Glutamatergic neuron (in vitro differentiated cells): ENCODE data around the gene RWDD1. TPM values are rescaled to one million over a fixed set of nuclear protein-coding genes. Genes with fewer than 3 reads are reported as not detected.
A peak's percentile ranks its signal among the peaks of the same experiment; 100 is the strongest.

Source experiments
- DNase-seq: peaks from one replicate; pipeline ENCODE4 v3.0.0; 2022
- H3K27ac Mint-ChIP-seq: one replicate; pipeline ENCODE4 v1.8.0; 2020; ENCODE audit warnings: mild to moderate bottlenecking, mixed read lengths, inconsistent platforms; ENCODE audit not compliant: unreplicated experiment
- H3K27me3 Mint-ChIP-seq: one replicate; pipeline ENCODE4 v1.8.0; 2020; ENCODE audit warnings: mild to moderate bottlenecking, moderate library complexity, mixed read lengths, inconsistent platforms; ENCODE audit not compliant: unreplicated experiment
- H3K36me3 Mint-ChIP-seq: one replicate; pipeline ENCODE4 v1.8.0; 2020; ENCODE audit warnings: mild to moderate bottlenecking, mixed read lengths, inconsistent platforms; ENCODE audit not compliant: unreplicated experiment
- H3K4me1 Mint-ChIP-seq: one replicate; pipeline ENCODE4 v1.8.0; 2020; ENCODE audit warnings: mild to moderate bottlenecking, low read depth, mixed read lengths, inconsistent platforms; ENCODE audit not compliant: unreplicated experiment
- H3K4me3 Mint-ChIP-seq: one replicate; pipeline ENCODE4 v1.8.0; 2020; ENCODE audit warnings: mild to moderate bottlenecking, mixed read lengths, inconsistent platforms; ENCODE audit not compliant: unreplicated experiment
- H3K9me3 Mint-ChIP-seq: one replicate; pipeline ENCODE4 v1.8.0; 2020; ENCODE audit warnings: mild to moderate bottlenecking, moderate library complexity, mixed read lengths, inconsistent platforms; ENCODE audit not compliant: unreplicated experiment
- CTCF ChIP-seq: fragments of 200-600 bp; sonication (generic); IDR thresholded peaks from one replicate; pipeline ENCODE4 v1.5.0; 2021; ENCODE audit not compliant: partially characterized antibody, unreplicated experiment
- total RNA-seq: library from RNA; stranded (reverse); fragmentation: NEBNext Ultra II Directional; extraction: Animal tissue kit (Norgen Biotek cat#: 25700); gene quantifications from one replicate; pipeline ENCODE4 v1.2.1, GENCODE V29; 2021; ENCODE audit not compliant: unreplicated experiment

Gene RWDD1
- total RNA-seq, 1 donor from 2014 or later, result 47.4 TPM

- TF ChIP-seq CTCF, result no peak
- peak within 1 kb of the TSS; percentile 100 for H3K4me3 Mint-ChIP-seq
- peak within 1 kb of the TSS; percentile 100 for H3K27ac Mint-ChIP-seq
- peaks cover 1% of the 10 kb centered on the region for H3K9me3 Mint-ChIP-seq
- H3K4me1 Mint-ChIP-seq, result peaks cover 4% of the 10 kb centered on the region
- peaks cover 2% of the 10 kb centered on the region for H3K27me3 Mint-ChIP-seq
- DNase-seq, result peak; percentile 84
- H3K36me3 Mint-ChIP-seq, result no peaks in the 10 kb centered on the region
Observed at GRCh38 chr6:116615937-116616736, 44.8 kb downstream of the RWDD1 start, which contains the start of gene RSPH4A. Gene RSPH4A (plus strand): TSS chr6:116616479. CDS start chr6:116616624, 145 bp downstream.

- Mint-ChIP-seq H3K9me3 (peaks cover 1% of the 10 kb centered on the region), H3K4me1 (peaks cover 3% of the 10 kb centered on the region), H3K4me3 (peak overlapping the region; percentile 100), H3K36me3 (no peaks in the 10 kb centered on the region), H3K27ac (no peak overlapping the region), H3K27me3 (peaks cover 2% of the 10 kb centered on the region)
- peak; percentile 24 for DNase-seq
- no peak for TF ChIP-seq CTCF
Observed at GRCh38 chr6:116616737-116617053, 45.4 kb downstream of the RWDD1 start.

- Mint-ChIP-seq H3K27ac (no peak overlapping the region), H3K36me3 (no peaks in the 10 kb centered on the region), H3K4me1 (no peaks in the 10 kb centered on the region), H3K9me3 (no peaks in the 10 kb centered on the region), H3K4me3 (no peak overlapping the region), H3K27me3 (no peaks in the 10 kb centered on the region)
- no peak for DNase-seq
- no peak for TF ChIP-seq CTCF
Observed at GRCh38 chr6:116624036-116624805, 52.9 kb downstream of the RWDD1 start.

GRCh38 chr6:116625872-116626271 lies 54.6 kb downstream of the RWDD1 start:
- no peak for DNase-seq
- no peak overlapping the region for H3K27ac Mint-ChIP-seq
- no peak for TF ChIP-seq CTCF
- no peaks in the 10 kb centered on the region for H3K27me3 Mint-ChIP-seq
- H3K36me3 Mint-ChIP-seq, result no peaks in the 10 kb centered on the region
- no peaks in the 10 kb centered on the region for H3K4me1 Mint-ChIP-seq
- no peaks in the 10 kb centered on the region for H3K9me3 Mint-ChIP-seq
- no peak overlapping the region for H3K4me3 Mint-ChIP-seq

GRCh38 chr6:116629563-116629981 lies 58.3 kb downstream of the RWDD1 start:
- Mint-ChIP-seq H3K4me3 (no peak overlapping the region), H3K27ac (no peak overlapping the region), H3K4me1 (no peaks in the 10 kb centered on the region), H3K36me3 (peaks cover 5% of the 10 kb centered on the region), H3K9me3 (no peaks in the 10 kb centered on the region), H3K27me3 (no peaks in the 10 kb centered on the region)
- DNase-seq, result no peak
- no peak for TF ChIP-seq CTCF
